Glutamatergic neuron (in vitro differentiated cells): ENCODE measurements around the gene RSPH10B. TPM values are rescaled to one million over a fixed set of nuclear protein-coding genes. Genes with fewer than 3 reads are reported as not detected.
"Not testable (repeated sequence)": the region's sequence is repeated elsewhere in the genome, so short reads cannot be mapped to it uniquely, and the experiment has no call there.

Source experiments
- DNase-seq: peaks from one replicate; pipeline ENCODE4 v3.0.0; 2022
- H3K27ac Mint-ChIP-seq: one replicate; pipeline ENCODE4 v1.8.0; 2020; ENCODE audit warnings: mild to moderate bottlenecking, mixed read lengths, inconsistent platforms; ENCODE audit not compliant: unreplicated experiment
- H3K27me3 Mint-ChIP-seq: one replicate; pipeline ENCODE4 v1.8.0; 2020; ENCODE audit warnings: mild to moderate bottlenecking, moderate library complexity, mixed read lengths, inconsistent platforms; ENCODE audit not compliant: unreplicated experiment
- H3K36me3 Mint-ChIP-seq: one replicate; pipeline ENCODE4 v1.8.0; 2020; ENCODE audit warnings: mild to moderate bottlenecking, mixed read lengths, inconsistent platforms; ENCODE audit not compliant: unreplicated experiment
- H3K4me1 Mint-ChIP-seq: one replicate; pipeline ENCODE4 v1.8.0; 2020; ENCODE audit warnings: mild to moderate bottlenecking, low read depth, mixed read lengths, inconsistent platforms; ENCODE audit not compliant: unreplicated experiment
- H3K4me3 Mint-ChIP-seq: one replicate; pipeline ENCODE4 v1.8.0; 2020; ENCODE audit warnings: mild to moderate bottlenecking, mixed read lengths, inconsistent platforms; ENCODE audit not compliant: unreplicated experiment
- H3K9me3 Mint-ChIP-seq: one replicate; pipeline ENCODE4 v1.8.0; 2020; ENCODE audit warnings: mild to moderate bottlenecking, moderate library complexity, mixed read lengths, inconsistent platforms; ENCODE audit not compliant: unreplicated experiment
- total RNA-seq: library from RNA; stranded (reverse); fragmentation: NEBNext Ultra II Directional; extraction: Animal tissue kit (Norgen Biotek cat#: 25700); gene quantifications from one replicate; pipeline ENCODE4 v1.2.1, GENCODE V29; 2021; ENCODE audit not compliant: unreplicated experiment
- TF ChIP-seq, protein P1 (sequence below): fragments of 200-600 bp; sonication (generic); IDR thresholded peaks from one replicate; pipeline ENCODE4 v1.5.0; 2021; ENCODE audit not compliant: partially characterized antibody, unreplicated experiment

Gene RSPH10B
- total RNA-seq, 1 donor from 2014 or later, result not detected

DNA sequence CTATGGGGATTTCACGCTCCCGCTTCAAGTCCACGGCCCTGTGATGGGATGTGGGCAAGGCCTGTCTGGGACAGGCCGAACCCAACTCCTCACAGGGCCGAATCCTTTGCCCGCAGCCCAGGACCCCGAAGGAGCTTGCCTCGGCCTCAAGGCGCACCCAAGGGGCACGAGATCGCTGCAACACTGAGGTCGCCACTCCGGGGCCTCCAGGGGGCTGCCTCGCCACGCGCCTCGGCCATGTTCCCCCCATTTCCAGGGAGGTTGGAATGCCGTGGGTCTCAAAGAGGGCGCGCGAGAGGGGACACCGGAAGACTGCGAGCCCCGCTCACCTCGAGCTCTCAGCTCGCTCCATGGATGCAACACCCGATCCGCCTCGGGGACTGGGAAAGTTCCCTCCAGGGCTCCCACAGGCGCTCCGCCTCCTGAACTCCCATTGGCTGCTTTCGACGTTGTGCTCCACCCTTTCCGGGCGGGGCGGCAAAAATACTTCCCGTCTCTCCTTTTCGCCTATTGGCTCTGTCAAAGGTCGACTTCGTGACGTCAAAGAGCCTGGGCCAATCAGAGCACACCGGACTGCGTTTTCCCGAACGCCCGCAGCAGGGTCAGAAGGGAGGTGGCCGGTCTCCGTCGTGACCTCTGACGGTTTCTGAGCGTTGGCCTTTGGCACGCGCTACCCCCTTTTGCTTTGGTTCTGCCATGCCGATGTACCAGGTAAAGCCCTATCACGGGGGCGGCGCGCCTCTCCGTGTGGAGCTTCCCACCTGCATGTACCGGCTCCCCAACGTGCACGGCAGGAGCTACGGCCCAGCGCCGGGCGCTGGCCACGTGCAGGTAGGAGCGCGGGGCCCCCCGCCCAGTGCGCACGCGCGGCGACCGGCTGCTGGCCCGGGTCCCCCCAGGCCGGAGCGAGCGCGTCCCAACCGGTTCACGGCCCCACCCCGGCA, 38.5 kb upstream of the RSPH10B start, which contains the start of the genes AIMP2 and PMS2:
Gene AIMP2 (plus strand): TSS at position 605 of the 944 bp plus-strand sequence. CDS start 92 bp downstream, at position 697.
Gene PMS2 (minus strand): TSS at position 382 of the 944 bp plus-strand sequence. CDS start 30 bp downstream, at position 352.
- H3K4me3 Mint-ChIP-seq, result peak within 1 kb of the TSS; percentile 84
- TF ChIP-seq, protein P1, sequence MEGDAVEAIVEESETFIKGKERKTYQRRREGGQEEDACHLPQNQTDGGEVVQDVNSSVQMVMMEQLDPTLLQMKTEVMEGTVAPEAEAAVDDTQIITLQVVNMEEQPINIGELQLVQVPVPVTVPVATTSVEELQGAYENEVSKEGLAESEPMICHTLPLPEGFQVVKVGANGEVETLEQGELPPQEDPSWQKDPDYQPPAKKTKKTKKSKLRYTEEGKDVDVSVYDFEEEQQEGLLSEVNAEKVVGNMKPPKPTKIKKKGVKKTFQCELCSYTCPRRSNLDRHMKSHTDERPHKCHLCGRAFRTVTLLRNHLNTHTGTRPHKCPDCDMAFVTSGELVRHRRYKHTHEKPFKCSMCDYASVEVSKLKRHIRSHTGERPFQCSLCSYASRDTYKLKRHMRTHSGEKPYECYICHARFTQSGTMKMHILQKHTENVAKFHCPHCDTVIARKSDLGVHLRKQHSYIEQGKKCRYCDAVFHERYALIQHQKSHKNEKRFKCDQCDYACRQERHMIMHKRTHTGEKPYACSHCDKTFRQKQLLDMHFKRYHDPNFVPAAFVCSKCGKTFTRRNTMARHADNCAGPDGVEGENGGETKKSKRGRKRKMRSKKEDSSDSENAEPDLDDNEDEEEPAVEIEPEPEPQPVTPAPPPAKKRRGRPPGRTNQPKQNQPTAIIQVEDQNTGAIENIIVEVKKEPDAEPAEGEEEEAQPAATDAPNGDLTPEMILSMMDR, result no peak
- peaks cover 3% of the 10 kb centered on the region for H3K4me1 Mint-ChIP-seq
- H3K9me3 Mint-ChIP-seq, result no peaks in the 10 kb centered on the region
- no peaks in the 10 kb centered on the region for H3K27me3 Mint-ChIP-seq
- H3K27ac Mint-ChIP-seq, result peak within 1 kb of the TSS; percentile 82
- no peaks in the 10 kb centered on the region for H3K36me3 Mint-ChIP-seq
- peak; percentile 97 for DNase-seq

DNA sequence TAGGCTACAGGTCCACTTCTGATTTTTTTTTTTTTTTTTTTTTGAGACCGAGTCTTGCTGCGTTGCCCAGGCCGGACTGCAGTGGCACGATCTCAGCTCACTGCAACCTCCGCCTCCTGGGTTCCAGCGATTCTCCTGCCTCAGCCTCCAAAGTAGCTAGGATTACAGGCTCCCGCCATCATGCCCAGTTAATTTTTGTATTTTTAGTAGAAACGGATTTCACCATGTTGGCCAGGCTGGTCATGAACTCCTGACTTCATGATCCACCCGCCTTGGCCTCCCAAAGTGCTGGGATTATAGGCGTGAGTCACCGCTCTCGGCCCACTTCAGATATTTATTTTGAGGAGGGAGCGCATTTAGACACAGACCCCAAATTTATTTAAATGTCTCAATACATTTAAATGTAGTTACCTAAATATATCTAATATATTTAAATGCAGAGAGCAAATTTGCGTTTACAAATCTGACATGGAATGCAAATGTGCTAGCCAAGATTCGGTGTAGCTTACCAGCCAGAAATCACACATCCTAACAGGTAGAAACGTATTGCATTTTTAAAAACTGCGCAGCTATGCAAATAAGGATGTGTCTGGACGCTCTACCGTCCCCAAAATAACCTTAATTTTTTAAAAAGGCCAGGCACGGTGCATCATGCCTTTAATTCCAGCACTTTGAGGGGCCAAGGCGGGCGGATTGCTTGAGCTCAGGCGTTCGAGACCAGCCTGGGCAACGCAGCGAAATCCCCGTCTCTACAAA, 37.5 kb upstream of the RSPH10B start:
- H3K27ac Mint-ChIP-seq, H3K4me1 Mint-ChIP-seq, DNase-seq, H3K9me3 Mint-ChIP-seq, H3K27me3 Mint-ChIP-seq, H3K36me3 Mint-ChIP-seq: not testable (repeated sequence)
- H3K4me3 Mint-ChIP-seq, result peak overlapping the region; percentile 84

DNA sequence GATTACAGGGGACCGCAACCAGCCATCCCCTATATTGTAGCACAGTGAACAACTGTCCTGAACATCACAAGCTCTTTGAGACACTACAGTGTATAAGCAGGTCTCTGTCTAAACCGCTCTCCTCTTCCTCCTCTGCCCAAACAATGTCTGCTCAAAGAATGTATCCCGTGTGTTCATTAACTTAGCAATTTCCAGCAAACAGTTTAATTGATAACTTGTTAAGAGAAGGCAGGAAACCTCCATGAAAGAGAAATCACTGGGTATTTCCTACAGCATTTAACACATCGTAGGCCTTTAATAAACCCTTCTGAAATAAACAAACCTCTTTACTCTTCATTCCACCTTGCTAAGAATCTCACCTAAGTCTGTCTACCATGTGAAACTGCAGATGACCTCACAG, 36.9 kb upstream of the RSPH10B start:
- H3K9me3 Mint-ChIP-seq, result no peaks in the 10 kb centered on the region
- TF ChIP-seq, protein P1, result no peak
- H3K27ac Mint-ChIP-seq, result no peak overlapping the region
- H3K4me1 Mint-ChIP-seq, result peaks cover 3% of the 10 kb centered on the region
- no peak for DNase-seq
- H3K4me3 Mint-ChIP-seq, result peak overlapping the region; percentile 5
- H3K27me3 Mint-ChIP-seq, result no peaks in the 10 kb centered on the region
- no peaks in the 10 kb centered on the region for H3K36me3 Mint-ChIP-seq

DNA sequence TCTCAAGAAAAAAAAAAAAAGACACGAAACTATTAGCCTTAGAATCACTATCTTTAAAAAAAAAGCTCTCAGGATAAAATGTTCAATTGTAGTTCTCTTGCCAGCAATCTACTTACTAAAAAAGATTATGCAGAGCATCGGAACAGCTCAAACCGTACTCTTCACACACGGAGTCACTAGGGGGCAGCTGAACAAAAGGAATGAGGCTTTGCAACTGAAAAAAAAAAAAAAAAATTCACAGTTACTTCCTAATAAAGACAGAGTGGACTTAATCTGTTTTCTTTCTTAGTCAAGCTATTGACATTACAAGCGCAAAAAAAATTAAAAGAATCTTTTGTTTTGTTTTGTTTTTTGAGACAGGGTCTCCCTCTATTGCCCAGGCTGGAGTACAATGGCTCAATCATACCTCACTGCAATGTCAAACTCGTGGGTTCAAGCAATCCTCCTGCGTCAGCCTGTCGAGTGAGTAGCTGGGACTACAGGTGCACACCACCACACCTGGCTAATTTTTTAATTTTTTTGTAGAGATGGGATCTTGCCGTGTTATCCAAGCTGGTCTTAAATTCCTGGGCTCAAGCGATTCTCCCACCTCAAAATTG, 26.8 kb upstream of the RSPH10B start:
- Mint-ChIP-seq H3K27me3 (no peaks in the 10 kb centered on the region), H3K36me3 (no peaks in the 10 kb centered on the region), H3K9me3 (no peaks in the 10 kb centered on the region), H3K27ac (no peak overlapping the region), H3K4me1 (no peaks in the 10 kb centered on the region), H3K4me3 (no peak overlapping the region)
- TF ChIP-seq, protein P1, result peak; percentile 25
- DNase-seq, result peak; percentile 19

DNA sequence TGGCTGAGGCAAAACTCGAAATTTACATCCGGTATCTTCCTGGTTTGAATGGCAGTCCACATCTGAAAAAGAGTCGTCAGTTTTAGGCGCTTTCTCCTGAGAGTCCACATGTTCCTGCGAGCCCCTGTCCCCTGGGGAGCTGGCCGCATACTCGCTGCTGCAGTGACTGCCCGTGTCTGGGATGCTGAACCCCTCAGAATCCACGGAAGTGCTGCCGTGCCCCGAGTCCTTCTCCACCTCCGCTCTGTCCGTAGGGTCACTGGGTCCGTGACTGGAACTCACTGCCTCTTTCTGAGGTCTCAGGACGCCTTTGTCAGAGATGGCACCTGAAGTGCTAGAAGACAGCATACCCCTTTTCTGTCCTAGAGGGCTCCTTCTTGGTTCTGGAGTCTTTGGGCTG, 16.6 kb upstream of the RSPH10B start:
- H3K4me3 Mint-ChIP-seq, H3K36me3 Mint-ChIP-seq, H3K27me3 Mint-ChIP-seq, H3K27ac Mint-ChIP-seq, DNase-seq, H3K9me3 Mint-ChIP-seq, H3K4me1 Mint-ChIP-seq: not testable (repeated sequence)

DNA sequence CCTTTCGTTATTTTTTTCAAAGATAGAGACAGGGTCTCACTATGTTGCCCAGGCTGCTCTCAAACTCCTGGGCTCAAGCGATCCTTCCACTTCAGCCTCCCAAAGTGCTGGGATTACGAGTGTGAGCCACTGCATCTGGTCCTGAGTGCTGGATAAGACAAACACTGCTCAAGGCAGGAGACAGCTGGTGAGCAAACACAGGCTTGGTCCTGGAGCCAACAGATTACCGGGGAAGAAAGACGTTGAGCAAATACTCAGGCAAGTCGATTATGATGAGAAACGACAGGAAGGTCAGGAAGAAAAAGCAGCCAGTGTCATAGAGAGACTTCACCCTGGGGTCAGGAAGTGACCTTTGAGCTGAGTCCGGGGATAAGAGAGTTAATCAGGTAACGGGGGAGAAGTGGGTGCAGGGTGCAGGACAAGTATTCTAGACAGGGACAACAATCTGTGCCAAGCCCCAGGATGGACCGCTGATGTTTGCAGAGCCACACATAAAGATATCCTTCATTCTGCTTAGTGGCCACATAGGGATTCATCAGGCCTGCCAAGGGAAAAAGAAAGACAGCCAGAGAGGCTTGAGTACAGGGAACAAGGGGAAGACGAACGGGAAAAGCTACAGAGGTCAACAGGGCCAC, 9.3 kb upstream of the RSPH10B start:
- H3K27ac Mint-ChIP-seq, DNase-seq, H3K9me3 Mint-ChIP-seq, H3K4me1 Mint-ChIP-seq, H3K27me3 Mint-ChIP-seq, H3K36me3 Mint-ChIP-seq, H3K4me3 Mint-ChIP-seq: not testable (repeated sequence)

DNA sequence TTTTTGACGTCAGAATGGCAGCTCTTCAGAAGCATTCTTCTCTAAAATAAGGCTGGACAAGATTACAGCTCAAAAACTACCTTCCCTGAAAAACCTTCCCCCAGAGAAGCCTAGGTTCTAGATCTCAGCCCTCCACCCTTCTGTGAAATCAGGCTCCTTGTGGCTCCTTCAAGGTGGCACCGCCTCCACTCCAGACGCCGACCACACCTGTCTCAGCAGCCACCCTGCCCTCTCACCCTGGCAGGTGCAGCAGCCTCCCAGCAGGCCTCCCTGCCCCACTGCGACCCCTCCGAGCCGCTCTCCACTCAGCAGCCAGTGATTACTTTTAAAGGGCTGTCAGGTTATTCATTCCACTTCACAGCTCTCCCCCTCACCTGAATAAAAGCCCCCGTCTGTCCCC, 3.1 kb upstream of the RSPH10B start:
- not testable (repeated sequence) for H3K36me3 Mint-ChIP-seq

DNA sequence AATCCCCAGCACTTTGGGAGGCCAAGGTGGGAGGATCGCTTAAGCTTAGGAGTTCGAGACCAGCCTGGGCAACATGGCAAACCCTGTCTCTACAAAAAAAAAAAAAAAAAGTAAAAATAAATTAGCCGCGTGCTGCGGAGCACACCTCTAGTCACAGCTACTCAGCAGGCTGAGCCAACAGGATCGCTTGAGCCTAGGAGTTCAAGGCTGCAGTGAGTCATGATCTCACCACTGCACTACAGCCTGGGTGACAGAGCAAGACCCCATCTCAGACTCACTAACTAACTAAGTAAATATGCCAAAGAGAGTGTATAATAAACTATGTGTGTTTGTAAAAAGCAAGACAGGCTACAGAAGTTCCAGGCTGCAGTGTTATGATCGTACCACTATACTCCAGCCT, 6.7 kb downstream of the RSPH10B start:
- not testable (repeated sequence) for H3K27ac Mint-ChIP-seq, H3K4me3 Mint-ChIP-seq, H3K27me3 Mint-ChIP-seq, DNase-seq, H3K36me3 Mint-ChIP-seq, H3K4me1 Mint-ChIP-seq, H3K9me3 Mint-ChIP-seq

More for the DNA sequence above, 3.1 kb upstream of the RSPH10B start:
- not testable (repeated sequence) for H3K27me3 Mint-ChIP-seq, H3K27ac Mint-ChIP-seq, H3K4me3 Mint-ChIP-seq, DNase-seq, H3K9me3 Mint-ChIP-seq, H3K4me1 Mint-ChIP-seq
